ENCODE data around the gene CLIP2.
"Not testable (repeated sequence)": the region's sequence is repeated elsewhere in the genome, so short reads cannot be mapped to it uniquely, and the experiment has no call there.

CLIP2 gene

DNA sequence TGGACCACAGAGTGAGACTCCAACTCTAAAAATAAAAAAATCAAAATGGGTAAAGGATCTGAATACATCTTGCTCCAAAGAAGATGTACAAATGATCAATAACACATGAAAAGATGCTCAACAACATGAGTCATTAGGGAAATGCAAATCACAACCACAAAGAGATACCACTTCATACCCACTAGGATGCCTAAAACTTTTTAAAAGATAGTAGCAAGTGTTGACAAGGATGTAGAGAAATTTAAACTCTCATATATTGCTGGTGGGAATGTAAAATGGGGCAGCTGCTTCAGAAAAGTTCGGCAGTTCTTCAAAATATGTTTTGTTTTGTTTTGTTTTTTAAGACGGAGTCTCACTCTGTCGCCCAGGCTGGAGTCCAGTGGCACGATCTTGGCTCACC, 118.8 kb downstream of the CLIP2 start:
- no peak for DNase-seq

DNA sequence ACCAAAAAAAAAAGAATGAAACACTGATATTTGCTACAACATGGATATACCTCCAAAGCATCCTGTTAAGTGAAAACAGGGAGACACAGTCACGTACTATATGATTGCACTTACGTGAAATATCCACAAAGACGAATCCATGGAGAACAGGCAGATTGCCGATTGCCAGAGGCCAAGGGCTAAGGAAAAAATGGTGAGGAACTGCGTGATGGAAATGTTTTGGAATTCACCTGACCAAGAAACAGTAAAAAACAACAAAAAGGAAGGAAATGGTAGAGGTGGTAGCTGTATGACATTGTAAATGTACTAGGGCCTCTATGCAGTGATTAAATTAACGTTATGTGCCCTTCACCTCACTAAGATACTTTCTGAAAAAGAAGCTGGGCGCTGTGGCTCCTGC, 120.4 kb downstream of the CLIP2 start:
- DNase-seq, result no peak

DNA sequence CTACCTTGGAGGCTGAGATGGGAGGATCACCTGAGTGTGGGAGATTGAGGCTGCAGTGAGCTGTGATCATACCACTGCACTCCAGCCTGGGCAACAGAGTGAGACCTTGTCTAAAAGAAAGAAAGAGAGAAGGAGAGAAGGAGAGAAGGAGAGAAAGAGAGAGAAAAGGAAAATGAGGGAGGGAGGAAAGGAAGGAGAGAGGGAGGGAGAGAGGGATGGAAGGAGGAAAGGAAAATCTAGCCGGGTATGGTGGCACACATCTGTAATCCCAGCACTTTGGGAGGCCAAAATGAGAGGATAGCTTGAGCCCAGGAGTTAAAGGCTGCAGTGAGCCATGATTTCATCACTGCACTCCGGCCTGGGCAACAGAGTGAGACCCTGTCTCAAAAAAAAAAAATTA, 121.6 kb downstream of the CLIP2 start:
- no peak for DNase-seq

DNA sequence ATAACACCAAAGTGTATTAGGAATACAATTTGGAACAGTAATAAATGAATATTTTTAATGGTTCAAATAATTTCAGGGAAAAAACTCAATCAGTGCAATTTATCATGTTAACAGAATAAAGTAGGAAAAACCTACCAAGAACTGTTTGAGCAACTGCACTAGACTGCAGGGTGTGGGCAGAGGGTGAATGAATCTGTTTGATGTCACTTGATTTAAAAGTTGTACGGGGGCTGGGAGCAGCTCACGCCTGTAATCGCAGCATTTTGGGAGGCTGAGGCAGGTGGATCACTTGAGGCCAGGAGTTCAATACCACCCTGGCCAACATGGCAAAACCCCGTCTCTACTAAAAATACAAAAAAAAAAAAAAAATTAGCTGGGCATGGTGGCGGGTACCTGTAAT, 122.4 kb downstream of the CLIP2 start:
- not testable (repeated sequence) for DNase-seq

DNA sequence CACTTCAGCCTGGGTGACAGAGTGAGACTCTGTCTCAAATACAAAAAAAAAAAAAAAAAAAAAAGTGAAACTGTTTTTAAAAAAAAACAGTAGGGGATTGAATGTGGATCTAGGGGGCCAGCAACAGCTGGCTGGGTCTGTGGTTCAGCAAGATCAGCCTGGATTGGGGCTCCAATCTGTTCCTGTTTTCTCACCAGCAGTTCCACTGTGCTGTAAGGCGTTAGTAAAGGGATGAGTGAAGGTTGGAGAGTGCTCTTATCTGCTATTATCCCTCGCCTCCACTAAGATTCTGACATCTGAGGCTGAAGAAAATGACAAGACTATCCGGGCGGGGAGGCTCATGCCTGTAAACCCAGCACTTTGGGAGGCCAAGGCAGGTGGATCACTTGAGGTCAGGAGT, 122.8 kb downstream of the CLIP2 start:
- DNase-seq, result no peak

DNA sequence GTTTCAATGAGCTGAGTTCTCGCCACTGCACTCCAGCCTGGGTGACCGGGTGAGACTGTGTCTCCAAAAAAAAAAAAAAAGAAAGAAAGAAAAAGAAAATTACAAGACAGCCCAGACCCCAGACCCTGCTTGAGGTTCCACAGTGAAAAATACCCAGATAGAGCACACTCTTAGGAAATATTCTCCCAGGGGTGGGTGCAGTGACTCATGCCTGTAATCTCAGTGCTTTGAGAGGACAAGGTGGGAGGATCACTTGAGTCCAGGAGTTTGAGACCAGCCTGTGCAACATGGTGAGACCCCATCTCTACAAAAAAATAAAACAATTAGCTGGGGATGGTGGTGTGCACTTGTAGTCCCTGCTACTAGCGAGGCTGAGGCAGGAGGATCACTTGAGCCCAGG, 123.4 kb downstream of the CLIP2 start:
- DNase-seq, result no peak

DNA sequence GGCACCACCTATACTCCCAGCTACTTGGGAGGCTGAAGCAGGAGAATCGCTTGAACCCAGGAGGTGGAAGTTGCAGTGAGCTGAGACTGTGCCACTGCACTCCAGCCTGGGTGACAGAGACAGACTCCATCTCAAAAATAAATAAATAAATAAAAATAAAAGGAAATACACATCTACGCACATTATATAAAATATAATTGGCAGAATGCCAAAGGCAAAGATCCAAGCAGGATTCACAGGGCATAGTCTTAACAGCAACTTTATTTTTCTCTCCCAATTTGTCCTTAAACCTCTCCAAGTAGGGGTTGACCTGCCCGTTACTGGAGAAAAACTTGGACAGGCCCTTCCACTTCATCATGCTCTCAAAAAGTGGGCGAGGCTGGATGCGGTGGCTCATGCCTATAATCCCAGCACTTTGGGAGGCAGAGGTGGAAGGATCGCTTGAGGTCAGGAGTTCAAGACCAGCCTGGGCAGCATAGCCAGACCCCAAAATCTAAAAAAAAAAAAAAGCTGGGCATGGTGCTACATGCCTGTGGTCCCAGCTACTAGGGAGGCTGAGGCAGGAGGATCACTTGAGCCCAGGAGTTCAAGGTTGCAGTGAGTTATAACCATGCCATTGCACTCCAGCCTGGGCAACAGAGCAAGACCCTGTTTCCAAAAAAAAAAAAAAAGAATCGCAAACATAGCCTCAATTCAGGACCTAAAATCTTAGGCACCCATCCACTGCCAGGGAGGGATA, 125.6 kb downstream of the CLIP2 start:
- DNase-seq, result not testable (repeated sequence)

DNA sequence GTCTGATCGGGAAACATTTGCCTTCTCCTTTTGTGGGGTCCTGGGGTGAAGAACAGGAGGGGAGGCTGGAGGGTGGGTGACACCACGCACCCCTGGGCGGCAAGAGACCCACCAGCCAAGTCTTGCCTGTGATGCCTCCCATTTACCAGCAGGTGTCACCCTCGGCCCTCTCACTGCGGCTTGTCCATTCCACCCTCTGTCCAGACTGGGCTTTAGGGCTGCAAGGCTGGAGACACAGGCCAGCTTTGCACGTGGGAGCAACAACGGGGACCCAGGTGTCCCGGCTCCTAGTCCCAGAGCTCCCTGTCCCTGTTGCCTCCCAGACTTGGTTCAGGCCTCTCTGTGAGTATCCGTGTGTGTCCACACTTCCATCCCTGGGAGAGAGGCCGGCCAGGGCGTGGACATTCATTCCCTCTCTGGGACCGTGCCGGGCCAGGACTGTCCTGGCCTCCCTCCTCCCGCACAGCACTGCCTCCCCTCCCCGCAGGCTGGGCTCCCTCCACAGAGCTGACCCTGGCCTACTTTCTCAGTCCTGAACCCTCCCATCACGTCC, 128.3 kb downstream of the CLIP2 start:
- DNase-seq, result no peak

DNA sequence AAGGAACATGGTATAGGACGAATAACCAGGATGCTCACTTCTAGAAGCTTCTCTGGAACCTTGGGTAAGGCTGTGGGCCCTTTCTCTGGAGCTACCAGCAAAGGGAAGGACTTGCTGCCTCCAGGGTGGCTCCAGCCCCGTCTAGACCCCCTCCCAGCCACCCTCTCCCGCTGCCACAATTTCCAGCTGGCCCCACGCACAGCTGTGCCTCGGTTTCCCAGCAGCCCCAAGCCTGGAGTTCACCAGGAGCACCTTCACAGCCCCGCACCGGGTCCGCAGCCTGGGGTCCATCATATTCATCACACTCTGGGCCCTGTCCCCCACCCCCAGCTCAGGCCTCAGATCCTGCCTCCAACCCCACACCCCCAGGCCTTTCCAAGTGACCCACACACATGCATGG, 128.9 kb downstream of the CLIP2 start:
- no peak for DNase-seq

DNA sequence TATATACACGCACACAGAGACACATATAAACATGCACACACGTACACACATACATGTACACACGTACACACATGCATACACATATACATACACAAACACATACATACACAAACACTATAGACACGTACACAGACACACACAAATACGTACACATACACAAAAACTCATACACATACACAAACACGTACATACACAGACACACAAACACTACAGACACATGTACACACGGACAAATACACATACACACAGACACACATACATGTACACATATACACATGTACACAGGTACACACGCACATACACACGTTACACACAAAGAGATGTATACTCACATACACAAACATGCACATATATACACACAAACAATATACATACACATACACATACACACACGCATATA, 129.3 kb downstream of the CLIP2 start:
- no peak for DNase-seq

DNA sequence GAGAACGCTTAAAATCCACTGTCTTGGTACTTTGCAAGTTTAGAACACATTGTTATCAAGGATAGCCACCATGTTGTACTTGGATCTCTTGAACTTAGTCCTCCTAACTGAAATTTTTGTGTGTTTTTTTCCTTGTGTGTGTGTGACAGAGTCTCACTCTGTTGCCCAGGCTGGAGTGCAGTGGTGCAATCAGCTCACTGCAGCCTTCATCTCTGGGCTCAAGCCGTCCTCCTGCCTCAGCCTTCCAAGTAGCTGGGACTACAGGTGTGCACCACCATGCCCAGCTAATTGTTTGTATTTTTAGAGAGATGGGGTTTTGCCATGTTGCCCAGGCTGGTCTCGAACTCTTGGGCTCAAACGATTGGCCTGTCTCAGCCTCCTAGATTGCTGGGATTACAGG, 130.0 kb downstream of the CLIP2 start:
- not testable (repeated sequence) for DNase-seq

DNA sequence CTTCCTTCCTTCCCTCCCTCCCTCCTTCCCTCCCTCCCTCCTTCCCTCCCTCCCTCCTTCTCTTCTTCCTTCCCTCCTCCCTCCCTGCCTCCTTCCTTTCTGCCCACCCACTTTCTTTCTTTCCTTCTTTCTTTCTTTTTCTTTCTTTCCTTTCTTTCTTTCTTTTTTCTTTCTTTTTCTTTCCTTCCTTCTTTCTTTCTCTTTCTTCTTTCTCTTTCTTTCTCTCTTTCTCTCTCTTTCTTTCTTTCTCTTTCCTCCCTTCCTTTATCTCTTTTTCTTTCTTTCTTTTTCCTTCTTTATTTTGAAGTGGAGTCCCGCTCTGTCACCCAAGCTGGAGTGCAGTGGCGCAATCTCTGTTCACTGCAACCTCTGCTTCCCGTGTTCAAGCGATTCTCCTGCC, 130.8 kb downstream of the CLIP2 start:
- DNase-seq, result no peak

DNA sequence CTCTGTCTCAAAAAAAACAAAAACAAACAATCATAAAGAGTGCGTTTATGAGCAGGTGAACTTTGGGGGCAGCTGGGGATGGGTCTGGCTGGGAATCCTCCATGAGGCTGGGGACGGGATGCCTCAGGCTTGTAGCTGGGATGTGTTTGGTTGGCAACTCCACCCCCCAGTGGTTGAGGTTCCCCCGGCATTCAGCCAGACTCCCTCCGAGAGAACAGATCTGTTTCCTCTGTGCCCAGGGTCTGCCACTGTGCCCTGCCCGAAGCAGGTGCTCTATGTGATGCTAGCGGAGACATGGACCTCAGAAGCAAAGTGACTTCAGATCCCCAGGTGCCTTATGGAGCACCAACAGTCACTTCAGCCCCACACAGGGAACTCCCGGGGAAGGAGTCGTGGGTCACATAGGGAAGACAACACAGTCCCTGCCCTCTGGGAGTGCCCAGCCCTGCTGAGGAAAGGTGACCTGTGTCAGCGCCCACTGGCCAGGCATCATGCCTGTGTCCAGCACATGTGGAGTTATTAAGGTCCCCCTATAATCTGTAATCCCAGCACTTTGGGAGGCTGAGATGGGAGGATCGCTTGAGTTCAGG, 135.2 kb downstream of the CLIP2 start:
- DNase-seq, result no peak

DNA sequence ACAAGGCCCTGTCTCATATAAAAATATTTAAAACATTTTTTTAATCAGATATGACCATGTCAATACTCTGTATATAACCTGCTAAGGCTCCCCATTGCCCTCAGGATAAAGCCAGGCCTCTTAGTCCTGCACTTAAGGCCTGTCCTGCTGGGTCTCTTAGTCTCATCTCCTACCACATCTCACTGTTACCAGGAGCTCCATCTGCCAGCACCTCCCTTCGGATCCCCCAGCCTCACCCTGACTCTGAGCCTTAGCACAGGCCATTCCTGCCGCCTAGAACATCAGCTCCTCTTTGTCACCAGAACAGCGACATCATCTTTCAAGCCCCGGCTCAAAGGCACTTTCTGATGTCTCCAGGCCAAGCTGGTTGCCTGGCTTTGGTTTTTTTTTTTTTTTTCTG, 138.8 kb downstream of the CLIP2 start:
- no peak for DNase-seq

DNA sequence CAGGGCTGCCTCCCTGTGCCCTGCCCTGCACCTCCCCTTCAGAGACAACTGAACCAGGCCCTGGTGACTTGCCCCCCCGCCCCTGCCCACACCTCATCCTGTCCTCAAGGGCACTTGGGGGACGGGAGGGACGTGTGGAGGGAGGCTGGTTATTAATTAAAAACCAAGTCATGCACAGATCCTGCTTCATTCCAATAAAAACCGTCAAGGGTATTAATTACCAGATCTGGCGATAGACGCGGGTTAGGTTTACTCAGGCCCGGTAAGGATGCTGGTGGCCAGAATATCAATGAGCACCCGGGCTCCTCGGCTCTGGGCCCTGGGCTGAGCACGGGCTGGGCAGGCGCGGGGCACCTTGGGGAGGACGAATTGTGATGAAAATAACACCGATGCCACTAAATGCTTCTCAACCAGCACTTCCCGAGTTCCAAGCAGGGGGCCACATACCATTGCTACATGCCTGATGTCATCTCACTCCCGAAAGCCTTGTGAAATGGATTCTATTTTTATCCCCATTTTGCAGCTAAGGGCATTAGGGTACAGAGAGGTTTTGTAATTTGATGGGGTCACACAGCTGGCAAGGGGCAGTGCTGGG, 140.0 kb downstream of the CLIP2 start:
- DNase-seq, result no peak

DNA sequence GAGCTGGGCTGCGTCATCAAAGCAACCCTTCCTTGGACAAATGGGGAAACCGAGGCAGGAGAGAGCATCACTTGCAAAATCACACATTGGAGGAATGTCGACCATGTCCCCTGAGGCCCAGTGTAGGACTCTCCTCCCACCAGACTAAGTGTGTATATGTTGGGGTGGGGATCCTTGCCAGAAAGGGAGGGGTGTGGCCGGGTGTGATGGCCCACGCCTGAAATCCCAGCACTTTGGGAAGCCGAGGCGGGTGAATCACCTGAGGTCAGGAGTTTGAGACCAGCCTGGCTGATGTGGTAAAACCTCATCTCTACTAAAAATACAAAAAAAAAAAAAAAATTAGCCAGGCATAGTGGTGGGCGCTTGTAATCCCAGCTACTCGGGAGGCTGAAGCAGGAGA, 141.2 kb downstream of the CLIP2 start:
- not testable (repeated sequence) for DNase-seq

DNA sequence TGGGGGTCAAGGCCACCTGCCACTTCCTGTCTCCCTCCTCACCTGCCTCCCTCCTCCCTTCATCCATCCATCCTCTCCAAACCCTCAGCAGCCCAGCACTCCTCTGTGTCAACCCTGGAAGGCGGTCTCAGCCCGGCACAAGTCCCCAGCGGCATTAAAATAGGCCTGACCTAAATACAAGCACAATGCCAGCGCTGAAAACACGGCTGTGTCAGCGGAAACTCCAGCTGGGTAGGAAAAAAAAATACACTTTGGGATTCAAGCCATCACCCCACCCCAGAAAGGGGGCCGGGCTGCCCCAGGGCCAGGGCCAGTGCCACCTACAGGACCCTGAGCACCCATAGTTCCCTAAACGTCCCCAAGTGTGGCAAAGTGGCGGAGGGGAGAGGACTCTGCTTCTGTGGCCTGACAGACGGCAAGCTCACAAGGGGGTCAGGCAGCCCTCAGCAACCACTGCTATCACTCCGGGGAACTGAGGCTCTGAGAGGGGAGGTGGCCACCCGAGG, 141.8 kb downstream of the CLIP2 start:
- no peak for DNase-seq

DNA sequence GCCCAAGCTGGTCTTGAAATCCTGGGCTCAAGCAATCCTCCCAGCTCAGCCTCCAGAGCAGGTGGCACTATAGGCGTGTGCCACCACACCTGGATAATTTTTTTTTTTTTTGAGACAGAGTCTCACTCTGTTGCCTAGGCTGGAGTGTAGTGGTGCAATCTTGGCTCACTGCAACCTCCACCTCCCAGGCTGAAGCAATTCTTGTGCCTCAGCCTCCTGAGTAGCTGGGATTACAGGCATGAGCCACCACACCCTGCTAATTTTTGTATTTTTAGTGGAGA, 148.0 kb downstream of the CLIP2 start:
- DNase-seq, result not testable (repeated sequence)

DNA sequence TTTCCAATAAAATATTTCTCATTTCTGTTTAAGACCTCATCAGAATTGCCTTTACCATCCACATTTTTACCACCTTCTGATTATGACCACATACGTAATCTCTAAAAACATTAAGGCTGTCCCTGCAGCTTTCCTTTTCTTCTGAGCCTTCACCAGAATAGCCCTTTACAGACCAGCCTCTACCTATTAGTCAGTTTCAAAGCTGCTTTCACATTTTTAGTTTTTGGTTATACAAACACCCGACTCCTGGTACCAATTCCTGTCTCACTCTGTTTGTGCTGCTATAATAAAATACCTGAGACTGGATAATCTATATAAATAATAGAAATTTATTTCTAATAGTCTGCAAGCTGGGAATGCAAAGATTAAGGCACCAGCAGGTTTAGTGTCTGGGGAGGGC, 149.1 kb downstream of the CLIP2 start:
- DNase-seq, result no peak

DNA sequence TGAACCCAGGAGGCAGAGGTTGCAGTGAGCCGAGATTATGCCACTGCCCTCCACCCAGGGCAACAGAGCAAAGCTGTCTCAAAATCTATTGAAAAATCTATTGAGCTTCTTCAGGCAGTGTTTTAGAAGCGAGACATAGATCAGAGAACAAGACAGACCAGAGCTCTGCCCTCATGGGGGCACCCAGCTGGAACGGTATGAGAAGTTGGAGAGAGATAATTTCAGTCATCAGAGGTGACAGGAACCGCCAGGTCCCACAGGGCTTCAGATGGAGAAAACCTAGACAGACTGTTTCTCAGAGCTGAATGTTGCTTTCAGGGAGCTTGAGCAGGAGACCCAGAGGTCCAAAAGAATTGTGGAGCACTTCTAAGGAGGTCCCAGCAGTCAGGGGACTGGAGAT, 150.3 kb downstream of the CLIP2 start:
- DNase-seq, result no peak

DNA sequence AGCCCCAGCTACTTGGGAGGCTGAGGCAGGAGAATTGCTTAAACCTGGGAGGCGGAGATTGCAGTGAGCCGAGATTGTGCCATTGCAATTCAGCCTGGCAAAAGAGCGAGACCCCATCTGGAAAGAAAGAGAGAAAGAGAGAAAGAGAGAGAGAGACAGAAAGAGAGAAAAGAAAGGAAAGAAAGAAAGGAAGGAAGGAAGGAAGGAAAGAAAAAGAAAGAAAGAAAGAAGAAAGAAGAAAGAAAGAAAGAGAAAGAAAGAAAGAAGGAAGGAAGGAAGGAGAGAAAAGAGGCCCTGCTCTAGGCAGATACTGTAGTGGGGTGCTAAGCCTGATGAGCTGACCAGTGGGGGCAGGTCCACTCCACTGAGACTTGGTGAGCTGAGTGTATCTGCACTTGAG, 150.9 kb downstream of the CLIP2 start:
- not testable (repeated sequence) for DNase-seq

DNA sequence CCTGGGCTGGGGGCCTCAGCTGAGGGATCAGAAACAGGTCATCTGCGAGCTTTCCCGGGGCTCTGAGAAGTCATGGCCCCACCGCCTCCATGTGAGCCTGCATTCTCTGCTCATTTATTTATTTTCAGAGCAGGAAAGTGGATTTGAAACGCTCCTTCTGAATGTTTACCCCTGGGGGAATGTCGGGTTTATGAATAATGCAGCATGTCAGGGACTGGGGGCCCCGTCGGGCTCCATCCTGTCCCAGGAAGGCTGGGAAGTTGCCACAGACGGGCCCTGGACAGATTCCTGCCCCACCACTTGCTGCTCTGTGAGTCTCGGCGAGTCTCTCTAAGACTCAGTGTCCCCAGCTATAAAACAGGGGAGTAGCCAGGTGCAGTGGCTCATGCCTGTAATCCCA, 152.6 kb downstream of the CLIP2 start:
- no peak for DNase-seq

DNA sequence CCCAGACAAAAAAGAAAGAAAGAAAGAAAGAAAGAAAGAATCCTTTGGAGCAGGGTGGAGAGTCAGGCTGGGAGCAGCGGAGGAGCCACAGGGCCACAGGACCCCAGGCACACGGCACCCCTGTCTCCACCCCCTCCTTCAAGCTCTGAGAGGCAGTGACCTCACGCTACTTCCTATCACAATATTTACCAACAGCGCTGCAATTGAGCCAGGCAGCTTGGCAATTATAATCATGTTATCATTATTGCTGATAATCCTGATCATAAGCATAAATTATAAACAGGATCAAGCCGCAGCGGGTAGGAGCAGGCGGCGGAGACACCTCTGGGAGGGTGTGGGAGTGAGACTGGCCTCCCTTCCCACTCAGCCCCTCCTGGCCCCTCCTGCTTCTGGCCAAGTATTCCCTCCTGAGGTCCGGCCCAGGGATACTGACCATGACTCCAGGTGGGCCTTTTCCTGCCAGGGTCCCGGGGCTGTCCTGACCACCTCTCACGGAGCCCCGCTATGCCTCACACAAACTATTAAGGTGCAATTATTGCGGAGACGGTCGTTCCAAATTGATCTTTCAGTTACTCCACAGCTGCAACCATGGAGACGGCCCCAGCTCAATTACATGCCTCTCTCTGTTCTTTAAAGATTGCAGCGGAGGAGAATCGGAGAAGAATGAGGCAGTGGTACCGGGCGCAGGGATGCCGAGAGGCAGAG, 154.5 kb downstream of the CLIP2 start:
- DNase-seq, result no peak

DNA sequence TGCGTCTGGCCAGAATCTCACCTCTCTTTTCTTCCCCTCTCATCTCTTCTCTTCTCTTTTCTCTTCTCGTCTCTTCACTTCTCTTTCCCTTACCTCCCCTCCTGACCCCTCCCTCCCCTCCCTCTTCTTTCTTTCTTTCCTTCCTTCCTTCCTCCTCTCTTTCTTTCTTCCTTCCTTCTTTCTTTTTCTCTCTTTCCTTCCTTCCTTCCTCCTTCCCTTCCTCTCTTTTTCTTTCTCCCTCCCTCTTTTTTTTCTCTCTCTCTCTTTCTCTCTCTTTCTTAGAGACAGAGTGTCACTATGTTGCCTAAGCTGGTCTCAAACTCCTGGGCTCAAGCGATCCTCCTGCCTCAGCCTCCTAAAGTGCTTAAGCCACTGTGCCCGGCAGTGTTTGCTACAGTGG, 159.9 kb downstream of the CLIP2 start:
- no peak for DNase-seq
